Ishikawa (cell line): Measurements from ENCODE around the gene STARD10.

Experiments
- CEBPB ChIP-seq: IDR thresholded peaks from 2 replicates; pipeline ENCODE4 v1.6.1; 2012
- CREB1 ChIP-seq: IDR thresholded peaks from 2 replicates; pipeline ENCODE4 v1.6.1; 2012; ENCODE audit warnings: low read depth
- EGR1 ChIP-seq: IDR thresholded peaks from 2 replicates; pipeline ENCODE4 v1.6.1; 2012
- EP300 ChIP-seq: IDR thresholded peaks from 2 replicates; pipeline ENCODE4 v1.6.1; 2012; ENCODE audit warnings: borderline replicate concordance
- FOXM1 ChIP-seq: IDR thresholded peaks from 2 replicates; pipeline ENCODE4 v1.6.1; 2012; ENCODE audit warnings: low read depth, borderline replicate concordance
- MAX ChIP-seq: IDR thresholded peaks from 2 replicates; pipeline ENCODE4 v1.6.1; 2012
- NFIC ChIP-seq: IDR thresholded peaks from 2 replicates; pipeline ENCODE4 v1.6.1; 2012
- RAD21 ChIP-seq: IDR thresholded peaks from 2 replicates; pipeline ENCODE4 v1.6.1; 2012; ENCODE audit warnings: low read depth
- REST ChIP-seq: IDR thresholded peaks from 2 replicates; pipeline ENCODE4 v1.6.1; 2012; ENCODE audit warnings: low read depth, mild to moderate bottlenecking
- TAF1 ChIP-seq: IDR thresholded peaks from 2 replicates; pipeline ENCODE4 v1.6.1; 2012; ENCODE audit warnings: low read depth, mild to moderate bottlenecking
- TCF12 ChIP-seq: IDR thresholded peaks from 2 replicates; pipeline ENCODE4 v1.6.1; 2012; ENCODE audit warnings: low read depth
- TEAD4 ChIP-seq: IDR thresholded peaks from 2 replicates; pipeline ENCODE4 v1.6.1; 2012
- USF1 ChIP-seq: IDR thresholded peaks from 2 replicates; pipeline ENCODE4 v1.6.1; 2012
- YY1 ChIP-seq: IDR thresholded peaks from 2 replicates; pipeline ENCODE4 v1.6.1; 2012; ENCODE audit warnings: low read depth
- ZBTB7A ChIP-seq: IDR thresholded peaks from 2 replicates; pipeline ENCODE4 v1.6.1; 2012; ENCODE audit warnings: low read depth

The STARD10 gene

GRCh38 chr11:72802822-72803221 lies 9.0 kb upstream of the STARD10 start:
- TF ChIP-seq TAF1 (no peak), CEBPB (no peak), TCF12 (no peak), YY1 (no peak), NFIC (no peak)

- TF ChIP-seq FOXM1 (no peak), YY1 (no peak), EP300 (no peak), NFIC (no peak), CREB1 (no peak), TEAD4 (no peak), RAD21 (no peak), USF1 (no peak), TAF1 (no peak), CEBPB (no peak), ZBTB7A (no peak), REST (no peak), EGR1 (no peak)
These were observed 5.6 kb upstream of the STARD10 start for GRCh38 chr11:72799441-72799840.

GRCh38 chr11:72798361-72798760 lies 4.5 kb upstream of the STARD10 start:
- TF ChIP-seq TAF1 (no peak), ZBTB7A (no peak), TCF12 (no peak)

GRCh38 chr11:72793076-72793424 lies 797 bp downstream of the STARD10 start:
- TF ChIP-seq REST (no peak), YY1 (no peak), EGR1 (no peak), CEBPB (no peak), CREB1 (no peak), USF1 (no peak), ZBTB7A (no peak), TEAD4 (no peak), NFIC (no peak), TAF1 (no peak), MAX (no peak), TCF12 (no peak), EP300 (no peak), RAD21 (no peak), FOXM1 (no peak)

- TF ChIP-seq EGR1 (no peak), TEAD4 (no peak), RAD21 (no peak), FOXM1 (no peak), REST (no peak)
These were observed 1.3 kb downstream of the STARD10 start for GRCh38 chr11:72792437-72793021.
